Measurements from ENCODE around the gene NECTIN4. TPM values are rescaled to one million over a fixed set of nuclear protein-coding genes. Genes with fewer than 3 reads are reported as not detected.
A peak's percentile ranks its signal among the peaks of the same experiment; 100 is the strongest.
"Not testable (repeated sequence)": the region's sequence is repeated elsewhere in the genome, so short reads cannot be mapped to it uniquely, and the experiment has no call there.

The NECTIN4 gene
- total and polyA plus RNA-seq, 2 experiments from 2014 or later: not detected

DNA sequence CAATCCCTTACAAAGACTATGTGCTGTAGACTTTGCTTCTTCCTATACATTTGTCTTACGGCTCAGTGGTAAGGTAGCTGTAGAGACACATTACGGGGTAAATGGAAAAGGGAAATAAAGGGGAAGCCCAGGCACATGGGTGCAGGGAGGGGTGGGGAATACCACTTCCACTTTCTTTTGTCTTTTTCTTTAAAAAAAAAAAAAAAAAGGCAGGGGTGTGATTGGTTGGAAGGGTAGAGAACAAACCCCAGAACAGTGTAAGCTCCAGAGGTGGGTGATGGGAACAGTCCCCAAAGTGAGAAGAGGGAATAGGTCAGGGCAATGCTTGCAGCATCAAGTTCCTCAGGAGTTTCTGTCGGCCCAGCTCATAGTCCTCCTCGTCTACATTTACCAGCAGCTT, 32.5 kb upstream of the NECTIN4 start:
- no peak for DNase-seq (ENCODE audit: low read depth in 1 of 2, low spot score in 1 of 2)
- H3K4me3 ChIP-seq: no peak overlapping the region
- H3K27me3 ChIP-seq: no peaks in the 10 kb centered on the region
- no peak overlapping the region for H3K27ac ChIP-seq
- H3K4me1 ChIP-seq (ENCODE audit: low read depth): peaks cover 14% of the 10 kb centered on the region
- TF ChIP-seq, protein P1, sequence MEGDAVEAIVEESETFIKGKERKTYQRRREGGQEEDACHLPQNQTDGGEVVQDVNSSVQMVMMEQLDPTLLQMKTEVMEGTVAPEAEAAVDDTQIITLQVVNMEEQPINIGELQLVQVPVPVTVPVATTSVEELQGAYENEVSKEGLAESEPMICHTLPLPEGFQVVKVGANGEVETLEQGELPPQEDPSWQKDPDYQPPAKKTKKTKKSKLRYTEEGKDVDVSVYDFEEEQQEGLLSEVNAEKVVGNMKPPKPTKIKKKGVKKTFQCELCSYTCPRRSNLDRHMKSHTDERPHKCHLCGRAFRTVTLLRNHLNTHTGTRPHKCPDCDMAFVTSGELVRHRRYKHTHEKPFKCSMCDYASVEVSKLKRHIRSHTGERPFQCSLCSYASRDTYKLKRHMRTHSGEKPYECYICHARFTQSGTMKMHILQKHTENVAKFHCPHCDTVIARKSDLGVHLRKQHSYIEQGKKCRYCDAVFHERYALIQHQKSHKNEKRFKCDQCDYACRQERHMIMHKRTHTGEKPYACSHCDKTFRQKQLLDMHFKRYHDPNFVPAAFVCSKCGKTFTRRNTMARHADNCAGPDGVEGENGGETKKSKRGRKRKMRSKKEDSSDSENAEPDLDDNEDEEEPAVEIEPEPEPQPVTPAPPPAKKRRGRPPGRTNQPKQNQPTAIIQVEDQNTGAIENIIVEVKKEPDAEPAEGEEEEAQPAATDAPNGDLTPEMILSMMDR (IDR thresholded peaks at IDR 0.05; ENCODE audit: low read depth, low read length): no peak
- H3K36me3 ChIP-seq: peaks cover 30% of the 10 kb centered on the region
- no peaks in the 10 kb centered on the region for H3K9me3 ChIP-seq (ENCODE audit: low read depth)

- TF ChIP-seq, protein P1 (IDR thresholded peaks at IDR 0.05; ENCODE audit: low read depth, low read length): no peak
- Histone ChIP-seq H3K4me1 (ENCODE audit: low read depth) (peaks cover 15% of the 10 kb centered on the region), H3K27me3 (no peaks in the 10 kb centered on the region), H3K36me3 (peaks cover 30% of the 10 kb centered on the region), H3K27ac (peak overlapping the region; percentile 92), H3K4me3 (no peak overlapping the region), H3K9me3 (ENCODE audit: low read depth) (no peaks in the 10 kb centered on the region)
- DNase-seq (ENCODE audit: low read depth in 1 of 2, low spot score in 1 of 2): no peak
Measured at GRCh38 chr1:161121042-161121650, 31.8 kb upstream of the NECTIN4 start.

DNA sequence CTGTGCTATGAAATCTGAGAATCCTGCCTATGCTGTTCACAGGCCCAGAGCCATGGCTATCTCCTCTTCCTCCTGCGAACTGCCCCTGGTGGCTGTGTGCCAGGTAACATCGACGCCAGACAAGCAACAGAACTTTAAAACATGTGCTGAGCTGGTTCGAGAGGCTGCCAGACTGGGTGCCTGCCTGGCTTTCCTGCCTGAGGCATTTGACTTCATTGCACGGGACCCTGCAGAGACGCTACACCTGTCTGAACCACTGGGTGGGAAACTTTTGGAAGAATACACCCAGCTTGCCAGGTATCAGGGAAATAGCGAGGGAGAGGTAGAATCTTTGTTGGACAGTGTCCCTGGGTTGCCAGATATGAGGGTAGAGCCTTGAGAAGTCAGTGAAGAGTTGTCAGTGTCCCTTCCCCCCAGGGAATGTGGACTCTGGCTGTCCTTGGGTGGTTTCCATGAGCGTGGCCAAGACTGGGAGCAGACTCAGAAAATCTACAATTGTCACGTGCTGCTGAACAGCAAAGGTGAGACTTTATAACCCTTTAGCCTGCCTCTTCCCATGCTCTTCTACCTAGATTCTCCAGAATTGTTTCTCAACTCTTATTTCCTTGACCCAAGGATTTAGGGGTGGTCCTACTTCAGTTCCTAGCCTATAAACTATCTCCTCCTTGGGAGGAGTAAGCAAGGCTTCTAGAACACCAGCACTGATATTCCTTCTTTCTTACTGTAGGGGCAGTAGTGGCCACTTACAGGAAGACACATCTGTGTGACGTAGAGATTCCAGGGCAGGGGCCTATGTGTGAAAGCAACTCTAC, 29.9 kb upstream of the NECTIN4 start:
- Histone ChIP-seq H3K36me3 (peaks cover 28% of the 10 kb centered on the region), H3K27ac (peak overlapping the region; percentile 92), H3K9me3 (ENCODE audit: low read depth) (no peaks in the 10 kb centered on the region), H3K4me3 (peak overlapping the region; percentile 96), H3K4me1 (ENCODE audit: low read depth) (peaks cover 15% of the 10 kb centered on the region), H3K27me3 (no peaks in the 10 kb centered on the region)
- DNase-seq (ENCODE audit: low read depth in 1 of 2, low spot score in 1 of 2): peak; percentile 43 to 82
- TF ChIP-seq, protein P1 (IDR thresholded peaks at IDR 0.05; ENCODE audit: low read depth, low read length): peak; percentile 56

DNA sequence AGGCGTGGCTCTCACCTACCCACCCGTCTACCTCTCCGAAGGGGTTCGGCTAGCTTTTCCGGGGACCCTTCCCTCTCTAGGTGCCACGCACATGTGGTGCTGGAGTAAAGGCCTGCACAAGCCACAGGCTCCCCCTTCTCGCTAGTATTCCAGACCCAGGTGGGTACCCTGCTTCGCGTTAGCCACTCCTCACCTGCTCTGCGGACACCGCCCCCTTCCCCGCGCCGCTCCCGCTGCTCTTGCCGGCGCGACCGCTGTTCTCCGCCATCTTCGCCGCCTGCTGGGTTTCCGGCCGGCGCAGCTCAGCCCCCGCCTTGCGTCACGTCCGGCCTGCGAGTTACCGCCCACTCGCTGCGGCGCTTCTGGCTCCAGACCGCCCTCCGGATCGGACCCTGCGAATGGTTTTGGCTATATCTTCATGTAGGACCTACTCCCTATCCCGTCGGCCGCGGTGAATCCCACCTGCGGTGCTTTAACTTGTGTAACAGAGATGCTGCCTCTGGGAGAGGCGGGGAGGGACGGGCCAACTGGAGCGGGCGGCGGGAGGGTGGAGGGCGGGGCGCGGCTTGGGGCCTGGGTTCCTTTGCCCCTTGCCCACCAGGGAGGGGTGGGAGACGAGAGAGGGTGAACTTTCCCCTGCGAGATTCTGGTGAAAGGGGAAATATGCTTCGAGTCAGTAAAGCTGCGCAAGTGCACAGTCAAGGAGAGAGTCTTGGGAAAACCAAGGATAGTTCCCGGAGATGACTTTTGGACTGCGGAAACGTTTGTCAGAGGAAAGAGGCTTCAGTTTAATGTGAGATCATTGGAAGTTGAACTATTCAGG, 28.6 kb upstream of the NECTIN4 start, which contains the start of the genes NIT1 and PFDN2:
NIT1 (plus strand) TSS at position 347 of the 823 bp plus-strand sequence; CDS start at position 419, 72 bp downstream.
PFDN2 (minus strand) TSS at position 279 of the 823 bp plus-strand sequence; CDS start at position 268, 11 bp downstream.
- no peaks in the 10 kb centered on the region for H3K9me3 ChIP-seq (ENCODE audit: low read depth)
- H3K27me3 ChIP-seq: no peaks in the 10 kb centered on the region
- peak; percentile 91 to 93 for DNase-seq (ENCODE audit: low read depth in 1 of 2, low spot score in 1 of 2)
- H3K27ac ChIP-seq: peak within 1 kb of the TSS; percentile 92
- TF ChIP-seq, protein P1 (IDR thresholded peaks at IDR 0.05; ENCODE audit: low read depth, low read length): no peak
- peak within 1 kb of the TSS; percentile 96 for H3K4me3 ChIP-seq
- peaks cover 23% of the 10 kb centered on the region for H3K36me3 ChIP-seq
- H3K4me1 ChIP-seq (ENCODE audit: low read depth): peaks cover 15% of the 10 kb centered on the region

GRCh38 chr1:161115961-161116360, 26.6 kb upstream of the NECTIN4 start:
- H3K36me3 ChIP-seq; DNase-seq (ENCODE audit: low read depth in 1 of 2, low spot score in 1 of 2); H3K27me3 ChIP-seq; H3K27ac ChIP-seq; H3K9me3 ChIP-seq (ENCODE audit: low read depth); H3K4me3 ChIP-seq: not testable (repeated sequence)
- H3K4me1 ChIP-seq (ENCODE audit: low read depth): peaks cover 26% of the 10 kb centered on the region

Data from cardiac muscle cell (in vitro differentiated cells and primary cell).